WTC11 (cell line): ENCODE results near the gene CYP11A1. TPM values are rescaled to one million over a fixed set of nuclear protein-coding genes. Genes with fewer than 3 reads are reported as not detected.

ENCODE experiments used
- ATAC-seq: fragments of 200-7000 bp; cut with Tn5 transposase; 2 replicates; pipeline ENCODE4 v1.10.0; 2021; ENCODE audit warnings: mild to moderate bottlenecking, moderate library complexity
- CTCF ChIA-PET: fragments of 300-600 bp; sonication (Branson Sonifier 250); formaldehyde crosslinking; loops from one replicate; lab custom pipeline; 2021; ENCODE audit warnings: antibody characterized with exemption; lab: Charles Lee
- POLR2A ChIA-PET: fragments of 350-600 bp; sonication (Branson Sonifier 250); formaldehyde crosslinking; loops from one replicate; lab custom pipeline; 2021; ENCODE audit warnings: antibody characterized with exemption; lab: Charles Lee
- DNase-seq: peaks from one replicate; pipeline ENCODE4 v3.0.0; 2021; ENCODE audit warnings: low spot score
- H3K27ac Mint-ChIP-seq: 2 replicates; pipeline ENCODE4 v1.8.0; 2021; ENCODE audit warnings: mixed read lengths
- H3K27me3 Mint-ChIP-seq: 2 replicates; pipeline ENCODE4 v1.8.0; 2021; ENCODE audit warnings: low read depth, mild to moderate bottlenecking, moderate library complexity, mixed read lengths
- H3K36me3 Mint-ChIP-seq: 2 replicates; pipeline ENCODE4 v1.8.0; 2021; ENCODE audit warnings: mixed read lengths
- H3K4me1 Mint-ChIP-seq: 2 replicates; pipeline ENCODE4 v1.8.0; 2022; ENCODE audit warnings: mixed read lengths
- H3K4me3 Mint-ChIP-seq: 2 replicates; pipeline ENCODE4 v1.8.0; 2021; ENCODE audit warnings: mild to moderate bottlenecking, moderate library complexity, mixed read lengths
- H3K9me3 Mint-ChIP-seq: 2 replicates; pipeline ENCODE4 v1.8.0; 2021; ENCODE audit warnings: mixed read lengths
- AFF4 ChIP-seq: sonication (generic); formaldehyde crosslinking; IDR thresholded peaks from 2 replicates; pipeline ENCODE4 v1.8.1; 2023; ENCODE audit warnings: mild to moderate bottlenecking, missing genetic modification reagents, borderline replicate concordance
- ATF1 ChIP-seq: sonication (generic); formaldehyde crosslinking; IDR thresholded peaks from 2 replicates; pipeline ENCODE4 v1.8.1; 2023; ENCODE audit warnings: mild to moderate bottlenecking, moderate library complexity, missing genetic modification reagents
- ATF6 ChIP-seq: sonication (generic); formaldehyde crosslinking; IDR thresholded peaks from 2 replicates; pipeline ENCODE4 v1.8.1; 2023; ENCODE audit warnings: mild to moderate bottlenecking, missing genetic modification reagents
- ELF4 ChIP-seq: sonication (generic); formaldehyde crosslinking; IDR thresholded peaks from 2 replicates; pipeline ENCODE4 v1.8.1; 2022; ENCODE audit warnings: low read depth, mild to moderate bottlenecking, moderate library complexity, missing genetic modification reagents
- ERG ChIP-seq: fragments of 250-450 bp; sonication (Bioruptor Pico); IDR thresholded peaks from 2 replicates; pipeline ENCODE4 v1.8.0; 2021; ENCODE audit warnings: mild to moderate bottlenecking
- GABPB1 ChIP-seq: sonication (generic); formaldehyde crosslinking; IDR thresholded peaks from 2 replicates; pipeline ENCODE4 v1.8.1; 2023; ENCODE audit warnings: mild to moderate bottlenecking, missing genetic modification reagents
- GTF2I ChIP-seq: fragments of 250-450 bp; sonication (Bioruptor Pico); conservative IDR thresholded peaks from 2 replicates; pipeline ENCODE4 v1.4.0; 2021; ENCODE audit warnings: mild to moderate bottlenecking
- HMGA2 ChIP-seq: fragments of 250-450 bp; sonication (Bioruptor Pico); IDR thresholded peaks from 2 replicates; pipeline ENCODE4 v1.4.0; 2021; ENCODE audit warnings: mild to moderate bottlenecking, moderate library complexity
- JAZF1 ChIP-seq: fragments of 250-450 bp; sonication (Bioruptor Pico); IDR thresholded peaks from 2 replicates; pipeline ENCODE4 v1.9.0; 2021; ENCODE audit warnings: moderate library complexity, mild to moderate bottlenecking, inconsistent platforms
- KAT7 ChIP-seq: sonication (generic); formaldehyde crosslinking; IDR thresholded peaks from 2 replicates; pipeline ENCODE4 v1.8.1; 2023; ENCODE audit warnings: missing genetic modification reagents, mild to moderate bottlenecking, borderline replicate concordance
- NR3C1 ChIP-seq: sonication (generic); formaldehyde crosslinking; conservative IDR thresholded peaks from 2 replicates; pipeline ENCODE4 v1.8.1; 2023; ENCODE audit warnings: low read depth, mild to moderate bottlenecking, missing genetic modification reagents
- RELA ChIP-seq: sonication (generic); formaldehyde crosslinking; IDR thresholded peaks from 2 replicates; pipeline ENCODE4 v1.8.1; 2022; ENCODE audit warnings: missing genetic modification reagents, mild to moderate bottlenecking, borderline replicate concordance
- SOX15 ChIP-seq: fragments of 250-450 bp; sonication (Bioruptor Pico); IDR thresholded peaks from 2 replicates; pipeline ENCODE4 v1.9.0; 2021; ENCODE audit warnings: mild to moderate bottlenecking
- TEAD4 ChIP-seq: sonication (generic); formaldehyde crosslinking; IDR thresholded peaks from 2 replicates; pipeline ENCODE4 v1.8.0; 2022; ENCODE audit warnings: mild to moderate bottlenecking, missing genetic modification reagents
- ZBTB21 ChIP-seq: sonication (generic); formaldehyde crosslinking; IDR thresholded peaks from 2 replicates; pipeline ENCODE4 v1.8.1; 2023; ENCODE audit warnings: mild to moderate bottlenecking, missing genetic modification reagents, borderline replicate concordance
- ZBTB43 ChIP-seq: sonication (generic); formaldehyde crosslinking; IDR thresholded peaks from 2 replicates; pipeline ENCODE4 v1.8.1; 2023; ENCODE audit warnings: mild to moderate bottlenecking, missing genetic modification reagents
- ZNF121 ChIP-seq: sonication (generic); formaldehyde crosslinking; IDR thresholded peaks from 2 replicates; pipeline ENCODE4 v1.8.0; 2023; ENCODE audit warnings: missing genetic modification reagents
- ZNF232 ChIP-seq: sonication (generic); formaldehyde crosslinking; IDR thresholded peaks from 2 replicates; pipeline ENCODE4 v1.8.0; 2022; ENCODE audit warnings: mild to moderate bottlenecking, missing genetic modification reagents
- ZNF281 ChIP-seq: sonication (generic); formaldehyde crosslinking; IDR thresholded peaks from 2 replicates; pipeline ENCODE4 v1.8.0; 2023; ENCODE audit warnings: mild to moderate bottlenecking, missing genetic modification reagents
- ZNF416 ChIP-seq: fragments of 250-450 bp; sonication (Bioruptor Pico); IDR thresholded peaks from 2 replicates; pipeline ENCODE4 v1.9.0; 2021; ENCODE audit warnings: mild to moderate bottlenecking, inconsistent platforms
- ZNF532 ChIP-seq: fragments of 250-450 bp; sonication (Bioruptor Pico); IDR thresholded peaks from 2 replicates; pipeline ENCODE4 v1.9.0; 2021; ENCODE audit warnings: mild to moderate bottlenecking, borderline replicate concordance
- total RNA-seq: library from RNA; stranded (reverse); gene quantifications from 3 replicates; pipeline ENCODE4 v1.2.3, GENCODE V29; 2021

Gene CYP11A1
- total RNA-seq, 1 experiment from 2014 or later, result 3.4 TPM

- no peak for TF ChIP-seq ZNF281 (CRISPR knock-in tag)
- no peak for TF ChIP-seq GABPB1 (CRISPR knock-in tag)
- no peak for TF ChIP-seq ELF4 (CRISPR knock-in tag)
- TF ChIP-seq RELA, result no peak
- TF ChIP-seq ATF1 (CRISPR knock-in tag), result no peak
- peak; percentile 69; the same call in 1 of the 2 replicates for TF ChIP-seq ZBTB21 (CRISPR knock-in tag)
- no peak for TF ChIP-seq ZNF121
- no peak for TF ChIP-seq ZNF532 (CRISPR knock-in tag)
- no peak for TF ChIP-seq JAZF1 (CRISPR knock-in tag)
These were observed 67.2 kb downstream of the CYP11A1 start (continued) for GRCh38 chr15:74300057-74300795.

GRCh38 chr15:74297887-74298286 is 69.6 kb downstream of the CYP11A1 start:
- DNase-seq, result no peak
- no peaks in the 10 kb centered on the region for H3K9me3 Mint-ChIP-seq
- POLR2A ChIA-PET, result no interaction called here
- ATAC-seq, result no peak
- H3K4me3 Mint-ChIP-seq, result no peak overlapping the region
- H3K36me3 Mint-ChIP-seq, result no peaks in the 10 kb centered on the region
- peaks cover 34% of the 10 kb centered on the region for H3K4me1 Mint-ChIP-seq
- CTCF ChIA-PET, result interaction anchor here (0.8 to 2.8 kb wide), 4 partner anchors 10 to 245 kb away, joined by 4 to 11 read pairs (median 4); no protein-coding TSS in a partner anchor
- H3K27me3 Mint-ChIP-seq, result peaks cover 49% of the 10 kb centered on the region
- no peak overlapping the region for H3K27ac Mint-ChIP-seq
- no peak for TF ChIP-seq AFF4 (CRISPR knock-in tag)
- TF ChIP-seq TEAD4 (CRISPR knock-in tag), result no peak
- no peak for TF ChIP-seq HMGA2
- no peak for TF ChIP-seq ERG (CRISPR knock-in tag)
- no peak for TF ChIP-seq ZNF232 (CRISPR knock-in tag)
- no peak for TF ChIP-seq SOX15 (CRISPR knock-in tag)
- no peak for TF ChIP-seq ZNF416 (CRISPR knock-in tag)
- TF ChIP-seq ATF6 (CRISPR knock-in tag), result no peak
- TF ChIP-seq KAT7, result no peak
- no peak for TF ChIP-seq ZBTB43 (CRISPR knock-in tag)
- TF ChIP-seq NR3C1 (CRISPR knock-in tag), result no peak
- no peak for TF ChIP-seq GTF2I
- no peak for TF ChIP-seq ZBTB21 (CRISPR knock-in tag)
